ENCODE data around the gene TBC1D8.

DNA sequence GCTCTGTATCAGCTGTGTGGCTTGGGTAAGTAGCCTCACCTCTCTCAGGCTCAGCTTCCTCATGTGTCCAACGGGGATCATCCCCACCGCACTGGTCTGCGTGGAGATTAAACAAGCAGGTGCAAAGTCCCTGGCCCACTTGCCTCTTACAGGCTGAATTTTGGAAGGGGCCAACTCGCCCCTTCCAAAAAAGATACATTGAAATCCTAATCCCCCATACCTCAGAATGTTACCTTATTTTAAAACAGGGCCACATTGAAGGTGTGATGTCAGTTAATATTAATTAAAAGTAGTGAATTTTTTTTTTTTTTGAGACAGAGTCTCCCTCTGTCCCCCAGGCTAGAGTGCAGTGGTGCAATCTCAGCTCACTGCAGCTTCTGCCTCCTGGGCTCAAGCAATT is 34.8 kb downstream of the TBC1D8 start:
- no peak for TF ChIP-seq CTCF (conservative IDR thresholded peaks at IDR 0.05)
- TF ChIP-seq ZFX (IDR thresholded peaks at IDR 0.05) = no peak
